Measurements from ENCODE around the gene EFNA5. TPM values are rescaled to one million over a fixed set of nuclear protein-coding genes. Genes with fewer than 3 reads are reported as not detected.
A peak's percentile ranks its signal among the peaks of the same experiment; 100 is the strongest.

EFNA5 gene
- total and polyA plus RNA-seq, 2 of the 8 experiments (the other 6 are each of a cell fraction or from before 2014, with no cell fraction given) = 9.6 to 21.8 TPM

GRCh38 chr5:107565791-107566767, 104.7 kb downstream of the EFNA5 start:
- Histone ChIP-seq H3K9me3 (ENCODE audit: insufficient read depth in 2 of 2, low read depth in 1 of 2, low read length in 1 of 2) (no peaks in the 10 kb centered on the region), H3K36me3 (ENCODE audit: control insufficient read depth in 2 of 4, insufficient read depth in 4 of 4, low read length in 3 of 4) (no peaks in the 10 kb centered on the region), H3K23me2 (ENCODE audit: low read depth, low read length) (no peaks in the 10 kb centered on the region), H2BK20ac (ENCODE audit: low read length) (peak overlapping the region; percentile 86; the same call in 1 of the 2 replicates), H3K9ac (replicated peaks in 1 of 4; ENCODE audit: extremely low read depth in 1 of 4, low read depth in 3 of 4, low read length in 3 of 4) (no peak overlapping the region), H2BK120ac (replicated peaks; ENCODE audit: low read depth, low read length) (peak overlapping the region; percentile 84), H3K56ac (replicated peaks; ENCODE audit: insufficient read length, low read depth, low read length) (no peak overlapping the region), H3K4me3 (ENCODE audit: extremely low read depth in 1 of 4, insufficient read depth in 2 of 4, low read depth in 3 of 4, low read length in 4 of 4) (peak overlapping the region in 1 of 4 experiments; percentile 26; a peak in 1 of 8 replicates), H4K5ac (ENCODE audit: insufficient read length, low read depth, low read length) (peak overlapping the region; percentile 89), H2AK5ac (ENCODE audit: low read depth, low read length) (0 out of 2 replicates have a peak overlapping the region, but pooled peaks have one; percentile 8), H4K20me1 (replicated peaks in 1 of 2; ENCODE audit: control insufficient read depth in 1 of 2, insufficient read depth in 2 of 2, low read length in 2 of 2) (no peaks in the 10 kb centered on the region), H2BK15ac (ENCODE audit: low read length) (no peak overlapping the region), H3K27ac (ENCODE audit: low read depth, low read length) (no peak overlapping the region), H4K91ac (replicated peaks; ENCODE audit: insufficient read length, low read length) (no peak overlapping the region), H3K79me1 (ENCODE audit: low read depth, low read length) (no peaks in the 10 kb centered on the region), H2BK12ac (ENCODE audit: low read depth, low read length) (no peak overlapping the region; the same call in 1 of the 2 replicates), H3K4ac (replicated peaks; ENCODE audit: insufficient read length, low read depth, low read length) (no peak overlapping the region), H2BK5ac (ENCODE audit: low read depth, low read length) (peak overlapping the region; percentile 89; the same call in 1 of the 2 replicates), H4K8ac (ENCODE audit: extremely low read depth, insufficient read depth, low read length) (no peak overlapping the region), H3K18ac (ENCODE audit: extremely low read depth, low read length) (peak overlapping the region; percentile 49; the same call in 1 of the 2 replicates), H3K23ac (ENCODE audit: insufficient read length) (no peak overlapping the region), H3K4me2 (ENCODE audit: insufficient read depth in 1 of 2, low read depth in 2 of 2, low read length in 2 of 2) (peak overlapping the region; percentile 39 to 42), H3K27me3 (replicated peaks in 1 of 4; ENCODE audit: control insufficient read depth in 3 of 4, extremely low read depth in 1 of 4, insufficient read depth in 3 of 4, low read length in 3 of 4) (no peaks in the 10 kb centered on the region), H2AFZ (ENCODE audit: low read length) (no peak overlapping the region), H3K14ac (ENCODE audit: insufficient read length) (no peak overlapping the region), H3K4me1 (replicated peaks in 1 of 4; ENCODE audit: control insufficient read depth in 3 of 4, insufficient read depth in 4 of 4, low read length in 3 of 4) (peaks cover 1 to 27% (median 24%) of the 10 kb centered on the region in 4 experiments; a peak in 6 of 7 replicates), H3K79me2 (ENCODE audit: control insufficient read depth in 1 of 2, insufficient read depth in 2 of 2, low read length in 2 of 2) (peaks cover 0 to 24% of the 10 kb centered on the region in 2 experiments; a peak in 3 of 4 replicates)
- FAIRE-seq (peak; percentile 45), DNase-seq (ENCODE audit: low read depth in 1 of 2, low spot score in 2 of 2) (no peak)
- 31% methylated on average over 10 of the region's 10 CpGs; no CpG with 5 or more reads in 1 of the 2 experiments for WGBS, 2 experiments (ENCODE audit: extremely low coverage in 1 of 2, insufficient coverage in 1 of 2, insufficient read length in 1 of 2, insufficient replicate concordance in 2 of 2, low coverage in 1 of 2, low lambda C conversion rate in 2 of 2, missing lambda C conversion rate in 1 of 2)
- TF ChIP-seq HDAC2 (IDR thresholded peaks at IDR 0.05; ENCODE audit: borderline replicate concordance in 1 of 2, low read depth in 2 of 2, low read length in 2 of 2) (0 out of 4 replicates have a peak, but pooled peaks of 1 of the 2 experiments have one; percentile 36), MAFK (IDR thresholded peaks at IDR 0.05; ENCODE audit: low read depth, low read length) (no peak), NRF1 (IDR thresholded peaks at IDR 0.05; ENCODE audit: low read depth, low read length) (no peak), NANOG (IDR thresholded peaks at IDR 0.05; ENCODE audit: insufficient read depth, low read depth, low read length, poor library complexity, severe bottlenecking) (no peak), BACH1 (IDR thresholded peaks at IDR 0.05; ENCODE audit: low read length) (peak; percentile 45), CEBPB (IDR thresholded peaks at IDR 0.05; ENCODE audit: low read depth, low read length) (no peak)
- ChIA-PET POLR2A (ENCODE audit: partially characterized antibody) (no interaction called here), CTCF (ENCODE audit: partially characterized antibody) (interaction anchor here (0.6 to 1.8 kb wide), 4 partner anchors 9 to 107 kb away, joined by 3 to 5 read pairs (median 3); no protein-coding TSS in a partner anchor)

Measured in H1 (cell line).